Mesendoderm (in vitro differentiated cells): ENCODE data around the gene RINL.

Source experiments
- DNase-seq: peaks from one replicate; pipeline ENCODE4 v3.0.0; 2013
- H2AK5ac ChIP-seq: 2 replicates; pipeline ENCODE4 v1.6.1; 2013; ENCODE audit warnings: low read length, inconsistent platforms
- H2BK120ac ChIP-seq: 2 replicates; pipeline ENCODE4 v1.6.1; 2013; ENCODE audit warnings: low read depth, mild to moderate bottlenecking, low read length, moderate library complexity, mixed read lengths
- H2BK15ac ChIP-seq: replicated peaks from 2 replicates; pipeline ENCODE4 v1.6.1; 2013; ENCODE audit warnings: low read depth, mild to moderate bottlenecking, moderate library complexity
- H2BK5ac ChIP-seq: 2 replicates; pipeline ENCODE4 v1.6.1; 2013; ENCODE audit warnings: low read length, inconsistent platforms
- H3K18ac ChIP-seq: 2 replicates; pipeline ENCODE4 v1.6.1; 2013; ENCODE audit warnings: mild to moderate bottlenecking, low read length, mixed read lengths
- H3K23ac ChIP-seq: one replicate; pipeline ENCODE4 v1.6.1; 2013; ENCODE audit warnings: low read length
- H3K27ac ChIP-seq: 2 replicates; pipeline ENCODE4 v1.5.1; 2013; ENCODE audit warnings: low read depth, mild to moderate bottlenecking, inconsistent platforms, low read length, moderate library complexity
- H3K27me3 ChIP-seq: 2 replicates; pipeline ENCODE4 v1.6.1; 2013; ENCODE audit warnings: low read length, control low read depth, mild to moderate bottlenecking, inconsistent platforms; ENCODE audit not compliant: insufficient read depth, poor library complexity
- H3K36me3 ChIP-seq: 2 replicates; pipeline ENCODE4 v1.6.1; 2013; ENCODE audit warnings: low read length, inconsistent platforms; ENCODE audit not compliant: control insufficient read depth, insufficient read depth
- H3K4ac ChIP-seq: one replicate; pipeline ENCODE4 v1.6.1; 2013; ENCODE audit warnings: low read depth, mild to moderate bottlenecking, low read length, moderate library complexity
- H3K4me1 ChIP-seq: 2 replicates; pipeline ENCODE4 v1.6.1; 2013; ENCODE audit warnings: low read depth, low read length, inconsistent platforms; ENCODE audit not compliant: control insufficient read depth
- H3K4me2 ChIP-seq: 2 replicates; pipeline ENCODE4 v1.6.1; 2013; ENCODE audit warnings: low read length
- H3K4me3 ChIP-seq: 2 replicates; pipeline ENCODE4 v1.5.1; 2013; ENCODE audit warnings: mild to moderate bottlenecking, low read length
- H3K56ac ChIP-seq: one replicate; pipeline ENCODE4 v1.6.1; 2013; ENCODE audit warnings: low read length
- H3K79me1 ChIP-seq: 2 replicates; pipeline ENCODE4 v1.6.1; 2013; ENCODE audit warnings: low read length, inconsistent platforms
- H3K79me2 ChIP-seq: 2 replicates; pipeline ENCODE4 v1.6.1; 2013; ENCODE audit warnings: mild to moderate bottlenecking, low read length; ENCODE audit not compliant: control insufficient read depth, insufficient read depth
- H3K9ac ChIP-seq: 2 replicates; pipeline ENCODE4 v1.6.1; 2013; ENCODE audit warnings: low read length, inconsistent platforms
- H4K5ac ChIP-seq: one replicate; pipeline ENCODE4 v1.6.1; 2013; ENCODE audit warnings: low read length
- H4K8ac ChIP-seq: one replicate; pipeline ENCODE4 v1.6.1; 2013; ENCODE audit warnings: low read depth, mild to moderate bottlenecking, control low read depth, low read length, moderate library complexity
- WGBS: extraction: QIAGEN DNeasy Blood & Tissue Kit; methylation state at CpG from one replicate; pipeline ENCODE4 v1.1.7; 2013; ENCODE audit warnings: low lambda C conversion rate, missing lambda C conversion rate; ENCODE audit not compliant: insufficient coverage; ENCODE audit errors: extremely low coverage; 5-methylcytosine and 5-hydroxymethylcytosine counted together

The RINL gene

GRCh38 chr19:38913958-38914357 lies 35.9 kb upstream of the RINL start:
- H3K56ac ChIP-seq, result no peak overlapping the region
- no peak for DNase-seq
- H3K79me2 ChIP-seq, result no peaks in the 10 kb centered on the region
- H2BK120ac ChIP-seq, result no peak overlapping the region
- H3K27me3 ChIP-seq, result no peaks in the 10 kb centered on the region
- no peak overlapping the region for H3K23ac ChIP-seq
- no CpG with 5 or more reads among the region's 8 CpGs for WGBS
- no peak overlapping the region for H3K27ac ChIP-seq
- H3K4ac ChIP-seq, result no peak overlapping the region
- no peak overlapping the region for H3K4me3 ChIP-seq
- no peak overlapping the region for H3K9ac ChIP-seq
- no peak overlapping the region for H4K5ac ChIP-seq
- H2BK15ac ChIP-seq, result no peak overlapping the region
- H3K36me3 ChIP-seq, result no peaks in the 10 kb centered on the region
- no peak overlapping the region for H2AK5ac ChIP-seq
- no peaks in the 10 kb centered on the region for H3K4me1 ChIP-seq
- H3K79me1 ChIP-seq, result no peaks in the 10 kb centered on the region
- no peak overlapping the region for H3K4me2 ChIP-seq
- no peak overlapping the region for H2BK5ac ChIP-seq
- no peak overlapping the region for H4K8ac ChIP-seq
- no peak overlapping the region for H3K18ac ChIP-seq

- no peak overlapping the region for H3K18ac ChIP-seq
- WGBS, result no CpG with 5 or more reads among the region's 12 CpGs
- no peaks in the 10 kb centered on the region for H3K79me2 ChIP-seq
Measured at GRCh38 chr19:38912600-38913514, 34.8 kb upstream of the RINL start.

GRCh38 chr19:38911388-38912001 lies 33.4 kb upstream of the RINL start:
- no peak overlapping the region for H2AK5ac ChIP-seq
- H3K23ac ChIP-seq, result no peak overlapping the region
- no peak overlapping the region for H3K18ac ChIP-seq
- no peaks in the 10 kb centered on the region for H3K27me3 ChIP-seq
- no peak overlapping the region for H4K8ac ChIP-seq
- H3K9ac ChIP-seq, result no peak overlapping the region
- H3K79me1 ChIP-seq, result no peaks in the 10 kb centered on the region
- no peak overlapping the region for H2BK15ac ChIP-seq
- no peak for DNase-seq
- H3K4me2 ChIP-seq, result no peak overlapping the region
- no peak overlapping the region for H3K27ac ChIP-seq
- no CpG with 5 or more reads among the region's 16 CpGs for WGBS
- H4K5ac ChIP-seq, result no peak overlapping the region
- no peak overlapping the region for H3K56ac ChIP-seq
- H3K79me2 ChIP-seq, result no peaks in the 10 kb centered on the region
- H2BK120ac ChIP-seq, result no peak overlapping the region
- no peak overlapping the region for H2BK5ac ChIP-seq
- no peaks in the 10 kb centered on the region for H3K36me3 ChIP-seq
- no peak overlapping the region for H3K4ac ChIP-seq
- no peak overlapping the region for H3K4me3 ChIP-seq
- H3K4me1 ChIP-seq, result no peaks in the 10 kb centered on the region

More at GRCh38 chr19:38912600-38913514, 34.8 kb upstream of the RINL start:
- Histone ChIP-seq H2AK5ac (no peak overlapping the region), H3K56ac (no peak overlapping the region), H3K27ac (no peak overlapping the region), H2BK15ac (no peak overlapping the region), H4K5ac (no peak overlapping the region), H3K4me3 (no peak overlapping the region), H2BK120ac (no peak overlapping the region), H3K79me1 (no peaks in the 10 kb centered on the region), H3K4ac (no peak overlapping the region), H3K4me2 (no peak overlapping the region), H3K9ac (no peak overlapping the region), H3K23ac (no peak overlapping the region), H2BK5ac (no peak overlapping the region), H4K8ac (no peak overlapping the region), H3K36me3 (no peaks in the 10 kb centered on the region), H3K4me1 (no peaks in the 10 kb centered on the region), H3K27me3 (no peaks in the 10 kb centered on the region)
- no peak for DNase-seq

GRCh38 chr19:38910488-38910887 lies 32.4 kb upstream of the RINL start:
- no peak overlapping the region for H3K18ac ChIP-seq
- H3K23ac ChIP-seq, result peak overlapping the region; percentile 45
- H3K9ac ChIP-seq, result no peak overlapping the region
- H4K8ac ChIP-seq, result no peak overlapping the region
- no peaks in the 10 kb centered on the region for H3K4me1 ChIP-seq
- no peak overlapping the region for H3K27ac ChIP-seq
- no CpG with 5 or more reads among the region's 12 CpGs for WGBS
- H2BK15ac ChIP-seq, result no peak overlapping the region
- peaks cover 2% of the 10 kb centered on the region for H3K36me3 ChIP-seq
- H2AK5ac ChIP-seq, result no peak overlapping the region
- no peak overlapping the region for H2BK120ac ChIP-seq
- H2BK5ac ChIP-seq, result no peak overlapping the region
- no peak overlapping the region for H4K5ac ChIP-seq
- H3K4me2 ChIP-seq, result no peak overlapping the region
- no peak overlapping the region for H3K4me3 ChIP-seq
- H3K27me3 ChIP-seq, result no peaks in the 10 kb centered on the region
- DNase-seq, result no peak
- H3K4ac ChIP-seq, result no peak overlapping the region
- H3K56ac ChIP-seq, result no peak overlapping the region
- H3K79me1 ChIP-seq, result no peaks in the 10 kb centered on the region
- no peaks in the 10 kb centered on the region for H3K79me2 ChIP-seq

GRCh38 chr19:38908911-38909310 lies 30.8 kb upstream of the RINL start:
- no peak overlapping the region for H3K56ac ChIP-seq
- no peak overlapping the region for H3K4me2 ChIP-seq
- no peak overlapping the region for H3K27ac ChIP-seq

More at GRCh38 chr19:38908911-38909310, 30.8 kb upstream of the RINL start:
- no peak overlapping the region for H4K5ac ChIP-seq
- H3K23ac ChIP-seq, result no peak overlapping the region
- no peak for DNase-seq
- H2BK120ac ChIP-seq, result no peak overlapping the region
- no peak overlapping the region for H4K8ac ChIP-seq
- H3K79me2 ChIP-seq, result no peaks in the 10 kb centered on the region
- H3K18ac ChIP-seq, result no peak overlapping the region
- no peak overlapping the region for H2BK5ac ChIP-seq
- no CpG with 5 or more reads among the region's 10 CpGs for WGBS
- H3K4ac ChIP-seq, result no peak overlapping the region
- no peak overlapping the region for H2AK5ac ChIP-seq
- no peaks in the 10 kb centered on the region for H3K27me3 ChIP-seq
- no peak overlapping the region for H2BK15ac ChIP-seq
- no peaks in the 10 kb centered on the region for H3K79me1 ChIP-seq
- no peaks in the 10 kb centered on the region for H3K4me1 ChIP-seq
- H3K9ac ChIP-seq, result no peak overlapping the region
- H3K4me3 ChIP-seq, result no peak overlapping the region
- peaks cover 2% of the 10 kb centered on the region for H3K36me3 ChIP-seq
